Upper lobe of left lung (tissue), 6 donors: ENCODE results near the gene NQO1. TPM values are rescaled to one million over a fixed set of nuclear protein-coding genes. Genes with fewer than 3 reads are reported as not detected.

Source experiments
- ATAC-seq, 2 donors: fragments of 200-7000 bp; cut with Tn5 transposase; one replicate each; pipeline ENCODE4 v1.9.1; 2022; ENCODE audit warnings: mild to moderate bottlenecking in 2 of 2, moderate library complexity in 2 of 2; ENCODE audit not compliant: low FRiP score in 2 of 2
- DNase-seq, 2 donors: peaks; one replicate each; pipeline ENCODE4 v3.0.0-alpha.2; 2019 to 2020
- H3K27ac ChIP-seq, 4 donors: fragments of 200-600 bp; sonication (generic); one replicate each; pipeline ENCODE4 v1.5.1; 2016 to 2019
- H3K27me3 ChIP-seq, 4 donors: fragments of 200-600 bp; sonication (generic); one replicate each; pipeline ENCODE4 v1.5.1; 2017 to 2019
- H3K36me3 ChIP-seq, 4 donors: fragments of 200-600 bp; sonication (generic); one replicate each; pipeline ENCODE4 v1.5.1; 2016 to 2019
- H3K4me1 ChIP-seq, 4 donors: fragments of 200-600 bp; sonication (generic); one replicate each; pipeline ENCODE4 v1.5.1; 2018 to 2019
- H3K4me3 ChIP-seq, 4 donors: fragments of 200-600 bp; sonication (generic); one replicate each; pipeline ENCODE4 v1.5.1; 2017 to 2019; ENCODE audit warnings: mild to moderate bottlenecking in 2 of 4, moderate library complexity in 1 of 4
- H3K9me3 ChIP-seq, 4 donors: fragments of 200-600 bp; sonication (generic); one replicate each; pipeline ENCODE4 v1.5.1; 2018 to 2019
- CTCF ChIP-seq, 6 experiments: fragments of 450-650 bp in 4 of 6; fragments of 200-600 bp in 2 of 6; sonication (generic) in 2 of 6; IDR thresholded peaks; one replicate each; pipeline ENCODE4 v1.5.1; 2016 to 2019; ENCODE audit warnings: antibody characterized with exemption in 6 of 6
- EP300 ChIP-seq, 4 donors: sonication (generic); formaldehyde crosslinking; IDR thresholded peaks; one replicate each; pipeline ENCODE4 v1.5.1; 2017; ENCODE audit warnings: antibody characterized with exemption in 4 of 4, control low read depth in 2 of 4
- POLR2A ChIP-seq, 4 donors: fragments of 450-650 bp; IDR thresholded peaks; one replicate each; pipeline ENCODE4 v1.5.1; 2016 to 2017; ENCODE audit warnings: antibody characterized with exemption in 4 of 4, mild to moderate bottlenecking in 2 of 4
- POLR2AphosphoS5 ChIP-seq, 2 donors: sonication (generic); formaldehyde crosslinking; IDR thresholded peaks; one replicate each; pipeline ENCODE4 v1.5.1; 2017; ENCODE audit warnings: antibody characterized with exemption in 2 of 2
- WGBS, 2 donors: methylation state at CpG; one replicate each; pipeline ENCODE4 v1.1.5; 2017 to 2018; 5-methylcytosine and 5-hydroxymethylcytosine counted together
- total RNA-seq, 6 donors: library from RNA; depleted of rRNA in 4 of 6; stranded (reverse); fragments of >200 nt in 4 of 6; gene quantifications; one replicate each; pipeline versions ENCODE4 v1.1.0 to v1.2.1, GENCODE V29; 2016 to 2021
- donor health status: DM: no; HTN: no; CAD: no; lungs with moderate emphysema.
- donor health status: DM: no; HTN: yes; CAD: no; lungs with severe emphysema.

Gene NQO1
- 10 to 100 TPM; 13.6 to 73.0 (median 48.6) TPM for total RNA-seq

- H3K27ac ChIP-seq = peak within 1 kb of the TSS; percentile 50 to 88 (median 81)
- 0% methylated on average over 8 to 22 of the region's 31 CpGs for WGBS, 2 donors
- peaks cover 13 to 41% (median 22%) of the 10 kb centered on the region in 4 donors for H3K4me1 ChIP-seq
- DNase-seq = peak; percentile 98
- no peaks in the 10 kb centered on the region for H3K36me3 ChIP-seq
- TF ChIP-seq POLR2AphosphoS5 (IDR thresholded peaks at IDR 0.05) = peak; percentile 7 to 75
- TF ChIP-seq CTCF (IDR thresholded peaks at IDR 0.05) = no peak
- peak in 1 of 4 donors; percentile 52 for TF ChIP-seq EP300 (IDR thresholded peaks at IDR 0.05)
- peak in 3 of 4 donors; percentile 13 to 71 (median 22) for TF ChIP-seq POLR2A (IDR thresholded peaks at IDR 0.05)
- ATAC-seq = peak; percentile 97 to 98
- H3K4me3 ChIP-seq = peak within 1 kb of the TSS; percentile 45 to 63 (median 54)
- H3K27me3 ChIP-seq = no peaks in the 10 kb centered on the region
- H3K9me3 ChIP-seq = no peaks in the 10 kb centered on the region
Observed at GRCh38 chr16:69726313-69727060, at the start of gene NQO1. Gene NQO1 (minus strand): TSS chr16:69726560. CDS start chr16:69726439, 121 bp downstream.

GRCh38 chr16:69775563-69775962, 49.2 kb upstream of the NQO1 start:
- Histone ChIP-seq H3K27ac (no peak overlapping the region), H3K9me3 (peaks cover 0 to 13% (median 4%) of the 10 kb centered on the region in 4 donors), H3K36me3 (no peaks in the 10 kb centered on the region), H3K4me3 (no peak overlapping the region), H3K4me1 (peaks cover 9 to 37% (median 23%) of the 10 kb centered on the region in 4 donors), H3K27me3 (no peaks in the 10 kb centered on the region)
- TF ChIP-seq POLR2AphosphoS5 (IDR thresholded peaks at IDR 0.05) = no peak
- TF ChIP-seq CTCF (IDR thresholded peaks at IDR 0.05) = no peak
- TF ChIP-seq EP300 (IDR thresholded peaks at IDR 0.05) = no peak
- no peak for TF ChIP-seq POLR2A (IDR thresholded peaks at IDR 0.05)
- DNase-seq (no peak), ATAC-seq (no peak)

- peaks cover 0 to 13% (median 4%) of the 10 kb centered on the region in 4 donors for H3K9me3 ChIP-seq
- H3K27ac ChIP-seq = no peak overlapping the region
- WGBS, 2 donors = 66 to 73% methylated on average over 6 of the region's 6 CpGs
- H3K27me3 ChIP-seq = no peaks in the 10 kb centered on the region
- TF ChIP-seq POLR2AphosphoS5 (IDR thresholded peaks at IDR 0.05) (no peak), POLR2A (IDR thresholded peaks at IDR 0.05) (no peak), EP300 (IDR thresholded peaks at IDR 0.05) (no peak), CTCF (IDR thresholded peaks at IDR 0.05) (no peak)
- DNase-seq (no peak), ATAC-seq (no peak)
- no peak overlapping the region for H3K4me3 ChIP-seq
- no peaks in the 10 kb centered on the region for H3K36me3 ChIP-seq
- H3K4me1 ChIP-seq = peaks cover 14 to 54% (median 31%) of the 10 kb centered on the region in 4 donors
Observed at GRCh38 chr16:69773260-69773947, 47.0 kb upstream of the NQO1 start.

GRCh38 chr16:69771651-69771967, 45.2 kb upstream of the NQO1 start:
- ATAC-seq = no peak

More at GRCh38 chr16:69771651-69771967, 45.2 kb upstream of the NQO1 start:
- no peaks in the 10 kb centered on the region for H3K27me3 ChIP-seq
- H3K4me3 ChIP-seq = no peak overlapping the region
- peaks cover 17 to 60% (median 39%) of the 10 kb centered on the region in 4 donors for H3K4me1 ChIP-seq
- WGBS, 2 donors = 75 to 86% methylated on average over 2 of the region's 2 CpGs
- H3K36me3 ChIP-seq = no peaks in the 10 kb centered on the region
- peak overlapping the region in 3 of 4 donors; percentile 7 to 48 (median 21) for H3K27ac ChIP-seq
- no peak for DNase-seq
- peaks cover 0 to 13% (median 4%) of the 10 kb centered on the region in 4 donors for H3K9me3 ChIP-seq
- TF ChIP-seq POLR2A (IDR thresholded peaks at IDR 0.05) (no peak), EP300 (IDR thresholded peaks at IDR 0.05) (no peak), CTCF (IDR thresholded peaks at IDR 0.05) (no peak), POLR2AphosphoS5 (IDR thresholded peaks at IDR 0.05) (no peak)
